Central memory CD8-positive, alpha-beta T cell (primary cell): ENCODE results near the gene PGBD5.

Source experiments
- ATAC-seq: fragments of 150-1000 bp; cut with Tn5 transposase; replicated peaks from 2 replicates; pipeline ENCODE4 v1.10.0; 2022; ENCODE audit warnings: mild to moderate bottlenecking, moderate FRiP score, moderate number of reproducible peaks; ENCODE audit not compliant: poor library complexity, severe bottlenecking; ENCODE audit errors: extremely low read depth
- DNase-seq, 2 donors: peaks; one replicate each; pipeline ENCODE4 v3.0.0; 2021; ENCODE audit warnings: low spot score in 2 of 2
- H3K27ac Mint-ChIP-seq: one replicate; pipeline ENCODE4 v1.8.0; 2022; ENCODE audit warnings: low read depth, mild to moderate bottlenecking, moderate library complexity, mixed read lengths
- H3K27me3 Mint-ChIP-seq: one replicate; pipeline ENCODE4 v1.8.0; 2022; ENCODE audit warnings: mixed read lengths
- H3K36me3 Mint-ChIP-seq: one replicate; pipeline ENCODE4 v1.8.0; 2022; ENCODE audit warnings: mild to moderate bottlenecking, moderate library complexity, mixed read lengths; ENCODE audit not compliant: insufficient read depth
- H3K4me1 Mint-ChIP-seq: one replicate; pipeline ENCODE4 v1.8.0; 2022; ENCODE audit warnings: mixed read lengths
- H3K4me3 Mint-ChIP-seq: one replicate; pipeline ENCODE4 v1.8.0; 2022; ENCODE audit warnings: mild to moderate bottlenecking, moderate library complexity, mixed read lengths
- H3K9me3 Mint-ChIP-seq: one replicate; pipeline ENCODE4 v1.8.0; 2022; ENCODE audit warnings: mixed read lengths

PGBD5 gene

GRCh38 chr1:230453377-230453776, 27.2 kb upstream of the PGBD5 start:
- H3K9me3 Mint-ChIP-seq, result no peaks in the 10 kb centered on the region
- no peak overlapping the region for H3K4me3 Mint-ChIP-seq
- H3K4me1 Mint-ChIP-seq, result no peaks in the 10 kb centered on the region
- no peak overlapping the region for H3K27ac Mint-ChIP-seq
- DNase-seq (no peak), ATAC-seq (no peak)
- H3K27me3 Mint-ChIP-seq, result peaks cover 24% of the 10 kb centered on the region
- H3K36me3 Mint-ChIP-seq, result no peaks in the 10 kb centered on the region

- ATAC-seq (no peak), DNase-seq (no peak)
- Mint-ChIP-seq H3K4me1 (no peaks in the 10 kb centered on the region), H3K4me3 (no peak overlapping the region), H3K9me3 (no peaks in the 10 kb centered on the region), H3K36me3 (no peaks in the 10 kb centered on the region), H3K27ac (no peak overlapping the region), H3K27me3 (peaks cover 82% of the 10 kb centered on the region)
These were observed 15.3 kb upstream of the PGBD5 start for GRCh38 chr1:230441183-230442029.

GRCh38 chr1:230435108-230435507, 9.0 kb upstream of the PGBD5 start:
- peaks cover 21% of the 10 kb centered on the region for H3K27me3 Mint-ChIP-seq
- DNase-seq (no peak), ATAC-seq (no peak)
- H3K4me3 Mint-ChIP-seq, result no peak overlapping the region
- no peaks in the 10 kb centered on the region for H3K9me3 Mint-ChIP-seq
- no peak overlapping the region for H3K27ac Mint-ChIP-seq
- no peaks in the 10 kb centered on the region for H3K36me3 Mint-ChIP-seq
- H3K4me1 Mint-ChIP-seq, result no peaks in the 10 kb centered on the region

GRCh38 chr1:230431527-230431926, 5.4 kb upstream of the PGBD5 start:
- ATAC-seq (no peak), DNase-seq (no peak)
- H3K9me3 Mint-ChIP-seq, result no peaks in the 10 kb centered on the region
- H3K4me3 Mint-ChIP-seq, result no peak overlapping the region
- no peak overlapping the region for H3K27ac Mint-ChIP-seq
- H3K36me3 Mint-ChIP-seq, result peaks cover 3% of the 10 kb centered on the region
- peaks cover 16% of the 10 kb centered on the region for H3K27me3 Mint-ChIP-seq
- peaks cover 6% of the 10 kb centered on the region for H3K4me1 Mint-ChIP-seq

GRCh38 chr1:230430499-230430898, 4.4 kb upstream of the PGBD5 start:
- Mint-ChIP-seq H3K4me1 (peaks cover 6% of the 10 kb centered on the region), H3K36me3 (peaks cover 3% of the 10 kb centered on the region), H3K27ac (no peak overlapping the region), H3K27me3 (peaks cover 17% of the 10 kb centered on the region), H3K4me3 (no peak overlapping the region), H3K9me3 (no peaks in the 10 kb centered on the region)
- ATAC-seq (no peak), DNase-seq (no peak)

GRCh38 chr1:230429067-230429735, 3.1 kb upstream of the PGBD5 start:
- H3K27me3 Mint-ChIP-seq, result peaks cover 29% of the 10 kb centered on the region
- DNase-seq (no peak), ATAC-seq (no peak)
- H3K36me3 Mint-ChIP-seq, result peaks cover 3% of the 10 kb centered on the region
- peaks cover 6% of the 10 kb centered on the region for H3K4me1 Mint-ChIP-seq
- H3K9me3 Mint-ChIP-seq, result no peaks in the 10 kb centered on the region
- H3K4me3 Mint-ChIP-seq, result no peak overlapping the region
- no peak overlapping the region for H3K27ac Mint-ChIP-seq

- peaks cover 42% of the 10 kb centered on the region for H3K27me3 Mint-ChIP-seq
- H3K9me3 Mint-ChIP-seq, result no peaks in the 10 kb centered on the region
- ATAC-seq (no peak), DNase-seq (no peak)
- H3K4me1 Mint-ChIP-seq, result peaks cover 6% of the 10 kb centered on the region
- no peak overlapping the region for H3K27ac Mint-ChIP-seq
- no peak overlapping the region for H3K4me3 Mint-ChIP-seq
- H3K36me3 Mint-ChIP-seq, result peaks cover 3% of the 10 kb centered on the region
These were observed 1.8 kb upstream of the PGBD5 start for GRCh38 chr1:230427981-230428380.

GRCh38 chr1:230427094-230427876, 1.2 kb upstream of the PGBD5 start:
- Mint-ChIP-seq H3K27me3 (peaks cover 49% of the 10 kb centered on the region), H3K4me1 (peaks cover 6% of the 10 kb centered on the region)

GRCh38 chr1:230425252-230426091, 660 bp downstream of the PGBD5 start:
- no peak for DNase-seq

More at GRCh38 chr1:230427094-230427876, 1.2 kb upstream of the PGBD5 start:
- DNase-seq (no peak), ATAC-seq (no peak)
- Mint-ChIP-seq H3K4me3 (peak overlapping the region; percentile 72), H3K36me3 (peaks cover 3% of the 10 kb centered on the region), H3K27ac (no peak overlapping the region), H3K9me3 (no peaks in the 10 kb centered on the region)

GRCh38 chr1:230424391-230425251, 1.5 kb downstream of the PGBD5 start:
- H3K4me3 Mint-ChIP-seq, result peak overlapping the region; percentile 54
- no peak overlapping the region for H3K27ac Mint-ChIP-seq
- H3K36me3 Mint-ChIP-seq, result peaks cover 3% of the 10 kb centered on the region
- ATAC-seq (no peak), DNase-seq (no peak)
- H3K27me3 Mint-ChIP-seq, result peaks cover 73% of the 10 kb centered on the region
- H3K9me3 Mint-ChIP-seq, result no peaks in the 10 kb centered on the region
- peaks cover 6% of the 10 kb centered on the region for H3K4me1 Mint-ChIP-seq

More at GRCh38 chr1:230425252-230426091, 660 bp downstream of the PGBD5 start:
- Mint-ChIP-seq H3K4me3 (peak overlapping the region; percentile 54), H3K4me1 (peaks cover 6% of the 10 kb centered on the region), H3K36me3 (peaks cover 3% of the 10 kb centered on the region), H3K9me3 (no peaks in the 10 kb centered on the region), H3K27me3 (peaks cover 64% of the 10 kb centered on the region), H3K27ac (no peak overlapping the region)
- ATAC-seq, result no peak

GRCh38 chr1:230423951-230424350, 2.2 kb downstream of the PGBD5 start:
- ATAC-seq, result no peak
- Mint-ChIP-seq H3K27me3 (peaks cover 79% of the 10 kb centered on the region), H3K4me1 (peaks cover 6% of the 10 kb centered on the region), H3K36me3 (peaks cover 3% of the 10 kb centered on the region), H3K27ac (no peak overlapping the region), H3K9me3 (no peaks in the 10 kb centered on the region), H3K4me3 (no peak overlapping the region)
- no peak for DNase-seq
